B cell (primary cell): Measurements from ENCODE around the gene CCDC91. TPM values are rescaled to one million over a fixed set of nuclear protein-coding genes. Genes with fewer than 3 reads are reported as not detected.

Experiments
- ATAC-seq: fragments of 200-7000 bp; cut with Tn5 transposase; one replicate; pipeline ENCODE4 v1.10.0; 2021; ENCODE audit warnings: low read depth, mild to moderate bottlenecking, moderate number of reproducible peaks, moderate library complexity
- CTCF ChIA-PET: fragments of 350-600 bp; sonication (Branson Sonifier 250); formaldehyde crosslinking; loops from one replicate; lab custom pipeline; 2021; ENCODE audit warnings: antibody characterized with exemption, inconsistent platforms; lab: Charles Lee
- POLR2A ChIA-PET: fragments of 350-600 bp; sonication (Branson Sonifier 250); formaldehyde crosslinking; loops from one replicate; lab custom pipeline; 2021; ENCODE audit warnings: antibody characterized with exemption; lab: Charles Lee
- DNase-seq: peaks from one replicate; pipeline ENCODE4 v3.0.0; 2013
- H2AFZ ChIP-seq: 2 replicates; pipeline ENCODE4 v1.6.1; 2012; ENCODE audit warnings: mild to moderate bottlenecking, low read depth, low read length; ENCODE audit not compliant: insufficient read depth, poor library complexity, severe bottlenecking
- H3K27ac ChIP-seq, 2 donors: 1 replicate in 1 of 2; 2 replicates in 1 of 2; pipeline ENCODE4 v1.5.1; 2012 to 2013; ENCODE audit warnings: low read length in 2 of 2, mild to moderate bottlenecking in 2 of 2, moderate library complexity in 1 of 2
- H3K27me3 ChIP-seq, 4 experiments: fragments of 200-600 bp in 1 of 4; sonication (generic) in 1 of 4; replicated peaks in 1 of 4; 1 replicate in 2 of 4; 2 replicates in 2 of 4; pipeline versions ENCODE4 v1.6.1 to v1.7.0; 2013 to 2016; ENCODE audit warnings: low read length in 3 of 4, mild to moderate bottlenecking in 2 of 4, mixed read lengths in 1 of 4, moderate library complexity in 1 of 4; ENCODE audit not compliant: insufficient read depth in 4 of 4, control insufficient read depth in 3 of 4; ENCODE audit errors: control extremely low read depth in 1 of 4
- H3K36me3 ChIP-seq, 2 experiments: replicated peaks in 1 of 2; 1 replicate in 1 of 2; 2 replicates in 1 of 2; pipeline versions ENCODE4 v1.6.1 to v1.7.1; 2013; ENCODE audit warnings: low read length in 1 of 2; ENCODE audit not compliant: insufficient read depth in 2 of 2, control insufficient read depth in 1 of 2; ENCODE audit errors: control extremely low read depth in 1 of 2, extremely low read depth in 1 of 2
- H3K4me1 ChIP-seq, 2 donors: fragments of 200-600 bp in 1 of 2; sonication (generic) in 1 of 2; 1 replicate in 1 of 2; 2 replicates in 1 of 2; pipeline versions ENCODE4 v1.5.1 to v1.6.1; 2013 to 2017; ENCODE audit warnings: low read length in 2 of 2; ENCODE audit not compliant: control insufficient read depth in 2 of 2, insufficient read depth in 2 of 2
- H3K4me2 ChIP-seq: replicated peaks from 2 replicates; pipeline ENCODE3; 2012; ENCODE audit warnings: mild to moderate bottlenecking, low read depth, low read length; ENCODE audit not compliant: poor library complexity, severe bottlenecking
- H3K4me3 ChIP-seq, 5 experiments: fragments of 200-600 bp in 1 of 5; sonication (generic) in 1 of 5; 1 replicate in 3 of 5; 2 replicates in 2 of 5; pipeline versions ENCODE4 v1.5.1 to v1.7.0; 2011 to 2016; ENCODE audit warnings: low read length in 4 of 5, mild to moderate bottlenecking in 4 of 5, low read depth in 2 of 5, control low read depth in 1 of 5, moderate library complexity in 1 of 5; ENCODE audit not compliant: insufficient read depth in 1 of 5; ENCODE audit errors: control extremely low read depth in 1 of 5, extremely low read depth in 1 of 5
- H3K79me2 ChIP-seq: fragments of 200-600 bp; sonication (generic); one replicate; pipeline ENCODE4 v1.6.0; 2016; ENCODE audit warnings: low read length; ENCODE audit not compliant: control insufficient read depth, insufficient read depth
- H3K9ac ChIP-seq: fragments of 200-600 bp; sonication (generic); 2 replicates; pipeline ENCODE4 v1.6.1; 2017; ENCODE audit warnings: mild to moderate bottlenecking, low read length, moderate library complexity
- H3K9me3 ChIP-seq, 3 donors: one replicate each; pipeline versions ENCODE4 v1.6.1 to v1.7.1; 2013; ENCODE audit warnings: low read length in 2 of 3; ENCODE audit not compliant: control insufficient read depth in 2 of 3, insufficient read depth in 1 of 3; ENCODE audit errors: control extremely low read depth in 1 of 3
- H4K20me1 ChIP-seq: 2 replicates; pipeline ENCODE4 v1.6.0; 2012; ENCODE audit warnings: mild to moderate bottlenecking, low read length; ENCODE audit not compliant: insufficient read depth, control insufficient read depth, poor library complexity, severe bottlenecking
- H3K27ac Mint-ChIP-seq: one replicate; pipeline ENCODE4 v1.8.0; 2021; ENCODE audit warnings: mixed read lengths
- H3K27me3 Mint-ChIP-seq: one replicate; pipeline ENCODE4 v1.8.0; 2021; ENCODE audit warnings: mixed read lengths
- H3K4me1 Mint-ChIP-seq: one replicate; pipeline ENCODE4 v1.8.0; 2021; ENCODE audit warnings: mixed read lengths
- H3K4me3 Mint-ChIP-seq: one replicate; pipeline ENCODE4 v1.8.0; 2021; ENCODE audit warnings: mixed read lengths
- H3K9me3 Mint-ChIP-seq: one replicate; pipeline ENCODE4 v1.8.0; 2022; ENCODE audit warnings: mixed read lengths; ENCODE audit not compliant: insufficient read depth
- CTCF ChIP-seq: fragments of 200-600 bp; IDR thresholded peaks from one replicate; pipeline ENCODE4 v1.8.0; 2022; ENCODE audit warnings: antibody characterized with exemption, mild to moderate bottlenecking
- EZH2 ChIP-seq: IDR thresholded peaks from 2 replicates; pipeline ENCODE4 v1.6.1; 2012; ENCODE audit warnings: borderline replicate concordance, low read depth, mild to moderate bottlenecking, moderate library complexity, low read length; ENCODE audit not compliant: insufficient read depth, poor library complexity, severe bottlenecking
- WGBS: methylation state at CpG from one replicate; pipeline ENCODE4 v1.1.5; 2013; ENCODE audit warnings: missing lambda C conversion rate; ENCODE audit not compliant: insufficient coverage; 5-methylcytosine and 5-hydroxymethylcytosine counted together
- intact Hi-C: fragments of 100-400 bp; cut with micrococcal nuclease; formaldehyde crosslinking; loops from one replicate; pipeline ENCODE4 v1.10.0; 2022
- polyA minus RNA-seq: library from RNA; depleted of rRNA, polyadenylated mRNA; stranded (reverse); fragments of >200 nt; gene quantifications from 2 replicates; pipeline ENCODE4 v1.2.3, GENCODE V29; 2012
- polyA plus RNA-seq: library from polyadenylated mRNA; depleted of rRNA; stranded (reverse); fragments of >200 nt; gene quantifications from 2 replicates; pipeline ENCODE4 v1.2.3, GENCODE V29; 2012
- total RNA-seq, 2 donors: library from RNA; stranded (reverse); fragments of 120-200 nt in 1 of 2; gene quantifications; 1 replicate in 1 of 2; 2 replicates in 1 of 2; pipeline versions ENCODE4 v1.2.3 to v1.2.4, GENCODE V29; 2013 to 2022

CCDC91 gene
- 64.8 and 68.3 TPM in 2 replicates for total RNA-seq
- 100.0 TPM for total RNA-seq (2013)
- 10.9 and 13.4 TPM in 2 replicates for polyA plus RNA-seq
- polyA minus RNA-seq, result 40.8 and 50.1 TPM in 2 replicates

DNA sequence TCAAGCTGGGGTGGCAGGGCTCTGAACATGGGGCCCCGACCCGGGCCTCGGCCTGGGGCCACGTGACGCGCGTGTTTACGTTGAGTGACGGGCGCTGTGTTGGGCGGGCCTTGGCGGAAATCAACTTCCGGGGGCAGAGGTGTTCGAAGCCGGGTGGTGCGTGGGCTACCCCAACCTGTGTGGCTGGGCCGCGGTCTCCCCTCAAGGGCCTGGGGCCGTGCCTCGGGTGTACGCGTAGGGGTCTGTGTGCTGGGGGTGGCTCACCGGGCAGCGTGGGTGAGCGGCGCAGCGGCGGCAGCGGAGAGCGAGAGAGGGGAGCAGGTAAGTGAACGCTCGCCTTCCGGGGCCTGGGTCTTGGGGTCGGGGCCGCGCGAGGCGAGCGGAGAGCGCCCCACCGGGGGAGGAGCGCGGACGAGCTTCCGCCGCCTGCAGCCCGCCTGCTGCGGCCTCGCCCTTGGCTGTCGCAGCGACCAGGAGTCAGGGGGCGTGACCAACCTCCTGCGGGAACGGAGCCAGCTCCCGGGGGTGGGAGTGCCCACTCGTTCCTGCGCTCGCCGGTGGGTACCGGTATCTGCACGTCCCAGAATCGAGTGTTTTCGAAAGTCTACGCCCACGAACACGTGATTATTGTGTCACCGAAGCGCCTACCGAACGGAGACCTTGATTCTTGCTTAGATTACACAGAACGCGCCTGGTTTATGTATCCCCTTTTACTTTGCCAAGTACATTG is at the start of gene CCDC91:
Gene CCDC91, plus strand, starts transcription at position 136 of the 730 bp plus-strand sequence. CDS start 66,760 bp downstream, outside the sequence.
- ATAC-seq (peak; percentile 81), DNase-seq (peak; percentile 92)
- peaks cover 41% of the 10 kb centered on the region for H3K4me1 Mint-ChIP-seq
- Histone ChIP-seq H3K4me2 (peak within 1 kb of the TSS; percentile 71), H3K27ac (peak within 1 kb of the TSS; percentile 98 to 99), H3K79me2 (peaks cover 49% of the 10 kb centered on the region), H3K9me3 (peaks cover 0 to 5% (median 0%) of the 10 kb centered on the region in 3 donors), H3K36me3 (peaks cover 0 to 2% of the 10 kb centered on the region in 2 experiments), H4K20me1 (peaks cover 8% of the 10 kb centered on the region), H3K9ac (peak within 1 kb of the TSS; percentile 98), H3K27me3 (no peaks in the 10 kb centered on the region), H3K4me3 (peak within 1 kb of the TSS; percentile 82 to 97 (median 92)), H2AFZ (peak within 1 kb of the TSS; percentile 99), H3K4me1 (peaks cover 18 to 22% of the 10 kb centered on the region in 2 donors)
- WGBS, result under 1% methylated on average over 72 of the region's 72 CpGs
- TF ChIP-seq CTCF (no peak), EZH2 (no peak)
- POLR2A ChIA-PET, result interaction anchor here (0.6 kb wide), 1 partner anchor 26 kb away, joined by 3 read pairs; no protein-coding TSS in a partner anchor
- intact Hi-C loops, result loop anchor here (2.0 kb wide), 1 partner anchor 480 kb away; the partner anchor contains the start of gene MRPS35
- peak within 1 kb of the TSS; percentile 98 for H3K4me3 Mint-ChIP-seq
- no peaks in the 10 kb centered on the region for H3K27me3 Mint-ChIP-seq
- H3K27ac Mint-ChIP-seq, result peak within 1 kb of the TSS; percentile 100
- H3K9me3 Mint-ChIP-seq, result no peaks in the 10 kb centered on the region
- CTCF ChIA-PET, result no interaction called here

DNA sequence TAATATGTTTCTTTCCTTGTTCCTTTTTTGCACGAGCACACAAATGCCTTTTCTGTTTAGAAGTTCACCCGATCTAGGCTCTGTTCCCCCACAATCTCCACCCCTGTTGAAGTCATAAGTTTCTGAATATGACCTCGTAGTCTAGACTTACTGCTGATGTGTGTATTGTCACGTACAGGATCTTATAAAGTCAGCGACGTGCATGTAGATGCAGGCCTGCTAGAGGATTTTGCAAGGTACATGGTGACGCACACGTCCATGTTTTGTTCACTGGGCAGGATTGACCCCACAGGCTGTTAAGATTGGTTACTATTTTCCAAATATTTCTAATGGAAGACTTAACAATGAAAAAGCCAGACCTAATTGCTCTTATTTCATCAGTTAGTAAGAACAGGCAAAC is 46.2 kb upstream of the CCDC91 start:
- H3K79me2 ChIP-seq, result no peaks in the 10 kb centered on the region
- CTCF ChIA-PET, result no interaction called here
- POLR2A ChIA-PET, result no interaction called here
- TF ChIP-seq EZH2 (no peak), CTCF (no peak)
- H4K20me1 ChIP-seq, result no peaks in the 10 kb centered on the region
- no peak overlapping the region for H3K4me3 ChIP-seq
- Mint-ChIP-seq H3K9me3 (no peaks in the 10 kb centered on the region), H3K27me3 (peaks cover 3% of the 10 kb centered on the region), H3K4me3 (no peak overlapping the region), H3K4me1 (no peaks in the 10 kb centered on the region), H3K27ac (no peak overlapping the region)
- H3K36me3 ChIP-seq, result no peaks in the 10 kb centered on the region
- no peak overlapping the region for H3K9ac ChIP-seq
- H2AFZ ChIP-seq, result no peak overlapping the region
- H3K4me2 ChIP-seq, result no peak overlapping the region
- H3K9me3 ChIP-seq, result no peaks in the 10 kb centered on the region
- DNase-seq (no peak), ATAC-seq (no peak)
- WGBS, result 81% methylated on average over 5 of the region's 8 CpGs
- no peak overlapping the region for H3K27ac ChIP-seq
- no peaks in the 10 kb centered on the region for H3K27me3 ChIP-seq
- intact Hi-C loops, result no loop called here
- no peaks in the 10 kb centered on the region for H3K4me1 ChIP-seq
